HCT116 (cell line): Measurements from ENCODE around the gene TNRC6C. TPM values are rescaled to one million over a fixed set of nuclear protein-coding genes. Genes with fewer than 3 reads are reported as not detected.

Experiments
- ATAC-seq: fragments of 200-7000 bp; cut with Tn5 transposase; 2 replicates; pipeline ENCODE4 v1.9.1; 2020; ENCODE audit warnings: mild to moderate bottlenecking, moderate library complexity
- BruUV-seq: library from RNA; stranded (reverse); fragments of 400-500 nt; replicated peaks from 2 replicates; lab custom pipeline; 2021; lab: Mats Ljungman, UMichigan
- CTCF ChIA-PET: fragments of 300-600 bp; sonication (Branson Sonifier 250); formaldehyde crosslinking; loops from one replicate; lab custom pipeline; 2021; ENCODE audit warnings: antibody characterized with exemption; lab: Charles Lee
- POLR2A ChIA-PET: fragments of 300-600, 350-600 bp; sonication (Branson Sonifier 250); formaldehyde crosslinking; loops from one replicate; lab custom pipeline; 2021; ENCODE audit warnings: antibody characterized with exemption; lab: Charles Lee
- RAD21 ChIA-PET, 2 experiments: fragments of 300-600 bp; sonication (Branson Sonifier 250); formaldehyde crosslinking; loops; one replicate each; lab custom pipeline; 2023; ENCODE audit warnings: low total read pairs in 2 of 2; ENCODE audit not compliant: uncharacterized antibody in 2 of 2, unreplicated experiment in 2 of 2, low non-redundant PET in 1 of 2; lab: Charles Lee
- DNase-seq: peaks from one replicate; pipeline ENCODE4 v3.0.0-alpha.2; 2010; ENCODE audit warnings: low read depth, low spot score
- H2AFZ ChIP-seq: fragments of 200-600 bp; shearing (Covaris generic), sonication (generic); 2 replicates; pipeline ENCODE4 v1.6.1; 2017; ENCODE audit warnings: low read depth, mixed run types, mixed read lengths, antibody characterized with exemption, low read length; ENCODE audit not compliant: poor library complexity, severe bottlenecking
- H3K27ac ChIP-seq: 2 replicates; pipeline ENCODE4 v1.5.1; 2012; ENCODE audit warnings: low read depth, low read length
- H3K27me3 ChIP-seq: fragments of 200-600 bp; sonication (generic); 2 replicates; pipeline ENCODE4 v1.6.1; 2016; ENCODE audit warnings: mixed run types, low read length, mixed read lengths; ENCODE audit not compliant: insufficient read depth
- H3K36me3 ChIP-seq, 2 experiments: fragments of 200-500 bp in 1 of 2; fragments of 200-600 bp in 1 of 2; sonication (Bioruptor generic) in 1 of 2; sonication (generic) in 1 of 2; 2 replicates each; pipeline versions ENCODE4 v1.5.1 to v1.6.1; 2014 to 2016; ENCODE audit warnings: low read length in 2 of 2, inconsistent platforms in 1 of 2, mixed read lengths in 1 of 2, mixed run types in 1 of 2; ENCODE audit not compliant: insufficient read depth in 2 of 2, control insufficient read depth in 1 of 2
- H3K4me1 ChIP-seq, 2 experiments: fragments of 200-600 bp in 1 of 2; sonication (generic) in 1 of 2; 2 replicates each; pipeline versions ENCODE4 v1.5.1 to v1.6.1; 2012 to 2017; ENCODE audit warnings: low read length in 2 of 2, inconsistent platforms in 1 of 2, mild to moderate bottlenecking in 1 of 2, mixed read lengths in 1 of 2, mixed run types in 1 of 2, moderate library complexity in 1 of 2; ENCODE audit not compliant: insufficient read depth in 2 of 2, control insufficient read depth in 1 of 2
- H3K4me2 ChIP-seq: fragments of 200-600 bp; sonication (generic); 2 replicates; pipeline ENCODE4 v1.6.1; 2017; ENCODE audit warnings: mixed run types, low read length, mixed read lengths
- H3K4me3 ChIP-seq, 2 experiments: fragments of 200-600 bp in 1 of 2; sonication (generic) in 1 of 2; replicated peaks in 1 of 2; 2 replicates each; pipeline ENCODE4 v1.5.1; 2011 to 2016; ENCODE audit warnings: low read length in 2 of 2, control low read depth in 1 of 2, low read depth in 1 of 2, mild to moderate bottlenecking in 1 of 2, mixed read lengths in 1 of 2, mixed run types in 1 of 2
- H3K79me2 ChIP-seq: fragments of 200-600 bp; sonication (generic); 2 replicates; pipeline ENCODE4 v1.6.1; 2017; ENCODE audit warnings: mild to moderate bottlenecking, mixed run types, low read length, moderate library complexity, mixed read lengths; ENCODE audit not compliant: insufficient read depth
- H3K9ac ChIP-seq: fragments of 200-600 bp; sonication (generic); 2 replicates; pipeline ENCODE4 v1.6.1; 2016; ENCODE audit warnings: low read length, mixed read lengths
- H3K9me2 ChIP-seq: fragments of 200-600 bp; sonication (generic), shearing (Covaris generic); 2 replicates; pipeline ENCODE4 v1.6.1; 2017; ENCODE audit warnings: mixed run types, mild to moderate bottlenecking, moderate library complexity; ENCODE audit not compliant: insufficient read depth
- H3K9me3 ChIP-seq, 2 experiments: fragments of 200-500 bp in 1 of 2; fragments of 200-600 bp in 1 of 2; sonication (Bioruptor generic) in 1 of 2; sonication (generic) in 1 of 2; 2 replicates each; pipeline ENCODE4 v1.6.1; 2014 to 2017; ENCODE audit warnings: low read length in 2 of 2, mixed read lengths in 2 of 2, inconsistent platforms in 1 of 2, low read depth in 1 of 2, mild to moderate bottlenecking in 1 of 2, mixed run types in 1 of 2, moderate library complexity in 1 of 2; ENCODE audit not compliant: control insufficient read depth in 1 of 2, insufficient read depth in 1 of 2
- H4K20me1 ChIP-seq: fragments of 200-600 bp; sonication (generic), shearing (Covaris generic); 2 replicates; pipeline ENCODE4 v1.6.1; 2017; ENCODE audit warnings: mixed run types, mild to moderate bottlenecking, moderate library complexity; ENCODE audit not compliant: insufficient read depth
- ATF3 ChIP-seq: IDR thresholded peaks from 2 replicates; pipeline ENCODE4 v1.6.1; 2012
- CBX3 ChIP-seq: IDR thresholded peaks from 2 replicates; pipeline ENCODE4 v1.6.1; 2012; ENCODE audit warnings: low read depth
- CEBPB ChIP-seq: IDR thresholded peaks from 2 replicates; pipeline ENCODE4 v1.6.1; 2012; ENCODE audit warnings: low read depth
- JUND ChIP-seq: IDR thresholded peaks from 2 replicates; pipeline ENCODE4 v1.6.1; 2012
- MAX ChIP-seq: IDR thresholded peaks from 2 replicates; pipeline ENCODE4 v1.6.1; 2012
- POLR2A ChIP-seq: IDR thresholded peaks from 2 replicates; pipeline ENCODE4 v1.7.0; 2011; ENCODE audit warnings: borderline replicate concordance; ENCODE audit not compliant: insufficient read depth, insufficient read length; ENCODE audit errors: extremely low read depth
- POLR2AphosphoS5 ChIP-seq: IDR thresholded peaks from 2 replicates; pipeline ENCODE4 v1.6.1; 2011; ENCODE audit warnings: mild to moderate bottlenecking, low read depth, low read length, moderate library complexity
- RAD21 ChIP-seq: IDR thresholded peaks from 2 replicates; pipeline ENCODE4 v1.6.1; 2012; ENCODE audit warnings: low read depth, mild to moderate bottlenecking
- REST ChIP-seq: IDR thresholded peaks from 2 replicates; pipeline ENCODE4 v1.6.1; 2012; ENCODE audit warnings: low read depth
- SIN3A ChIP-seq: IDR thresholded peaks from 2 replicates; pipeline ENCODE4 v1.6.1; 2012; ENCODE audit warnings: low read depth
- SRF ChIP-seq: IDR thresholded peaks from 2 replicates; pipeline ENCODE4 v1.6.1; 2012; ENCODE audit warnings: low read depth
- TCF7L2 ChIP-seq: IDR thresholded peaks from 2 replicates; pipeline ENCODE4 v1.7.0; 2011; ENCODE audit warnings: borderline replicate concordance, inconsistent platforms; ENCODE audit not compliant: insufficient read depth, insufficient read length; ENCODE audit errors: extremely low read depth
- ZBTB33 ChIP-seq: IDR thresholded peaks from 2 replicates; pipeline ENCODE4 v1.6.1; 2011; ENCODE audit warnings: mild to moderate bottlenecking, low read length, moderate library complexity; ENCODE audit not compliant: insufficient replicate concordance; ENCODE audit errors: extremely low read depth
- ZFX ChIP-seq: fragments of 450-650 bp; IDR thresholded peaks from 2 replicates; pipeline ENCODE4 v1.6.1; 2017
- ZNF274 ChIP-seq: fragments of 200-500 bp; sonication (Bioruptor generic); IDR thresholded peaks from 2 replicates; pipeline ENCODE4 v1.6.1; 2014; ENCODE audit warnings: mild to moderate bottlenecking, low read depth, low read length, inconsistent platforms
- intact Hi-C: fragments of 100-400 bp; cut with micrococcal nuclease; formaldehyde crosslinking; loops from 2 replicates; pipeline ENCODE4 v1.10.0; 2022
- total RNA-seq: library from RNA; stranded (reverse); gene quantifications from one replicate; pipeline ENCODE4 v1.2.1, GENCODE V29; 2021; ENCODE audit not compliant: unreplicated experiment

TNRC6C gene
- total RNA-seq, 1 experiment from 2014 or later = 23.4 TPM

DNA sequence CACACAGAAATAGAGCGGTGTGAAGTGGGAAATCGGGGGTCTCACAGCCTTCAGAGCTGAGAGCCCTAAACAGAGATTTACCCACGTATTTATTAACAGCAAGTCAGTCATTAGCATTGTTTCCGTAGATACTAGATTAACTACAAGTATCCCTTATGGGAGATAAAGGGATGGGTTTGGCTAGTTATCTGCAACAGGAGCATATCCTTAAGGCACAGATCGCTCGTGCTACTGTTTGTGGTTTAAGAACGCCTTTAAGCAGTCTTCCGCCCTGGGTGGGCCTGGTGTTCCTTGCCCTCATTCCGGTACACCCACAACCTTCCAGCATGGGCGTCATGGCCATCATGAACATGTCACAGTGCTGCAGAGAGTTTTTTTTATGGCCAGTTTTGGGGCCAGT lies 143.0 kb downstream of the TNRC6C start:
- Histone ChIP-seq H3K9me3 (no peaks in the 10 kb centered on the region; a peak in 1 of 4 replicates), H3K36me3 (peaks cover 10 to 15% of the 10 kb centered on the region in 2 experiments; a peak in 3 of 4 replicates), H3K27ac (no peak overlapping the region), H3K27me3 (no peaks in the 10 kb centered on the region), H3K4me3 (no peak overlapping the region), H4K20me1 (no peaks in the 10 kb centered on the region), H3K4me2 (no peak overlapping the region), H3K9ac (no peak overlapping the region), H2AFZ (no peak overlapping the region), H3K79me2 (no peaks in the 10 kb centered on the region), H3K9me2 (no peaks in the 10 kb centered on the region), H3K4me1 (no peaks in the 10 kb centered on the region)
- BruUV-seq = no TSS peak
- DNase-seq = no peak
- ChIA-PET RAD21 (no interaction called here), POLR2A (interaction anchor here (0.5 kb wide), 1 partner anchor 81 kb away, joined by 3 read pairs; no protein-coding TSS in a partner anchor), CTCF (no interaction called here)
- TF ChIP-seq RAD21 (no peak), SIN3A (no peak), ZNF274 (no peak), CBX3 (no peak), POLR2A (no peak), TCF7L2 (no peak)
- no peak for ATAC-seq
- intact Hi-C loops = no loop called here

DNA sequence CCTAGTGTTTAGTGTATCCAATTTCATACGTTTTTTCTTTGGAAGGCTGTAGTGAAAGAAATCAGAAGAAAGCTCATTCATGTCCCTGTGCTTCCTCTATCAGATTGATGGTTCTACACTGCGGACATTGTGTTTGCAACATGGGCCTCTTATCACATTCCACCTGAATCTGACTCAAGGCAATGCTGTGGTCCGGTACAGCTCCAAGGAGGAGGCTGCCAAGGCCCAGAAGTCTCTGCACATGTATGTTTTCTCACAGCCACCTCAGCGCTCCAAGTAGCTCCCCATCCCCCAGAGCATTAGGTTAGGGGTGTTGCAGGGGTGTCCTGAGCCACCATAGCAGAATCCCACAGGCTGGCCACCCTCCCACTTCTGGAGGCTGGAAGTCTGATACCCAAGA lies 144.8 kb downstream of the TNRC6C start:
- no peak overlapping the region for H2AFZ ChIP-seq
- H4K20me1 ChIP-seq = no peaks in the 10 kb centered on the region
- no TSS peak for BruUV-seq
- ATAC-seq (no peak), DNase-seq (no peak)
- RAD21 ChIA-PET = interaction anchor here in 1 of 2 experiments (0.5 kb wide), 1 partner anchor 9 kb away, joined by 3 read pairs; no protein-coding TSS in a partner anchor
- no peaks in the 10 kb centered on the region for H3K27me3 ChIP-seq
- no peak overlapping the region for H3K4me2 ChIP-seq
- CTCF ChIA-PET = no interaction called here
- H3K9me2 ChIP-seq = no peaks in the 10 kb centered on the region
- POLR2A ChIA-PET = no interaction called here
- peaks cover 10 to 14% of the 10 kb centered on the region in 2 experiments; a peak in 2 of 4 replicates for H3K36me3 ChIP-seq
- intact Hi-C loops = no loop called here
- no peaks in the 10 kb centered on the region for H3K4me1 ChIP-seq
- H3K4me3 ChIP-seq = no peak overlapping the region
- H3K9ac ChIP-seq = no peak overlapping the region
- no peaks in the 10 kb centered on the region for H3K79me2 ChIP-seq
- H3K27ac ChIP-seq = no peak overlapping the region
- no peaks in the 10 kb centered on the region; a peak in 1 of 4 replicates for H3K9me3 ChIP-seq
- TF ChIP-seq SIN3A (no peak), TCF7L2 (no peak), SRF (no peak), MAX (no peak), REST (no peak), ZBTB33 (no peak), ZFX (no peak), ZNF274 (no peak), CEBPB (no peak), POLR2AphosphoS5 (no peak), ATF3 (no peak), CBX3 (no peak), POLR2A (no peak), JUND (no peak)
